Lower leg skin (tissue), 4 donors: ENCODE results near the gene SLC16A1. TPM values are rescaled to one million over a fixed set of nuclear protein-coding genes. Genes with fewer than 3 reads are reported as not detected.

Experiments used
- DNase-seq, 2 donors: peaks; one replicate each; pipeline ENCODE4 v3.0.0-alpha.2; 2019; ENCODE audit warnings: low spot score in 2 of 2
- H3K4me3 ChIP-seq: fragments of 200-600 bp; sonication (generic); 2 replicates; pipeline ENCODE4 v1.5.1; 2017; ENCODE audit warnings: mild to moderate bottlenecking, low read depth; ENCODE audit not compliant: poor library complexity, severe bottlenecking
- POLR2A ChIP-seq, 2 donors: fragments of 450-650 bp; IDR thresholded peaks; one replicate each; pipeline ENCODE4 v1.6.1; 2016 to 2017; ENCODE audit warnings: antibody characterized with exemption in 2 of 2, mild to moderate bottlenecking in 1 of 2, moderate library complexity in 1 of 2
- WGBS, 2 donors: methylation state at CpG; one replicate each; pipeline ENCODE4 v1.1.5; 2018; 5-methylcytosine and 5-hydroxymethylcytosine counted together
- intact Hi-C: fragments of 100-400 bp; cut with DNase I; formaldehyde crosslinking; loops from one replicate; pipeline ENCODE4 v1.15.0; 2023; ENCODE audit warnings: low total_unique reads
- total RNA-seq, 4 donors: library from RNA; depleted of rRNA; stranded (reverse); fragments of >200 nt; gene quantifications; one replicate each; pipeline ENCODE4 v1.1.0, GENCODE V29; 2016
- TF ChIP-seq, protein P1 (sequence below), 3 donors: fragments of 450-650 bp; IDR thresholded peaks; one replicate each; pipeline ENCODE4 v1.5.1; 2016; ENCODE audit warnings: antibody characterized with exemption in 3 of 3, mild to moderate bottlenecking in 3 of 3, moderate library complexity in 2 of 3

Gene SLC16A1
- total RNA-seq, 4 donors from 2014 or later, result 17.9 to 38.9 (median 31.1) TPM

DNA sequence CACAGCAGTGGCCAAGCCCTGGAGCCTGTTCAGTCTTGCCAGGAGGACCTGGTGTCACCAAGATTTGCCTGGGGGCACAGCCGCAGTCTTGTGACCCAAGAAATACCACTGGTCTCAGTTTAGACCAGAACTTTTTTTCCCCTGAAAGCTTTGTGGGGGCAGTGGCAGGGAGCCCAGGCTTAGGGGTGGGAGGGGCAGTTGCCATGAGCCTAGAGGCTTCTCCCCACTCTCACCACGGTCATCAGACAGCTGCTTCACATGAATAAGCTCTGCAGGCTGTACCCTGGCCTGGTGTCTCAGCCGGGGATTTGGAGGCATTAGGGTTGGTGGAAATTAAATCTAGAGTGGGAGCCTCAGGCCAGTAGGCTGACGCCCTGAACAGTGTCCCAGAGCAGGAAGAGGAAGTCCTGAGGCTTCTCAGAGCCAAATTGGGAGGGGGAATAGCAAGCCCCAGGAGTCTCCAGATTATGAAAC is 73.7 kb downstream of the SLC16A1 start:
- intact Hi-C loops, result loop anchor here (10.0 kb wide), 1 partner anchor 162 kb away; no protein-coding TSS in a partner anchor
- peak in 1 of 2 donors; percentile 75 for DNase-seq
- H3K4me3 ChIP-seq, result no peak overlapping the region
- WGBS, 2 donors, result 35 to 38% methylated on average over 4 of the region's 4 CpGs
- TF ChIP-seq, protein P1, sequence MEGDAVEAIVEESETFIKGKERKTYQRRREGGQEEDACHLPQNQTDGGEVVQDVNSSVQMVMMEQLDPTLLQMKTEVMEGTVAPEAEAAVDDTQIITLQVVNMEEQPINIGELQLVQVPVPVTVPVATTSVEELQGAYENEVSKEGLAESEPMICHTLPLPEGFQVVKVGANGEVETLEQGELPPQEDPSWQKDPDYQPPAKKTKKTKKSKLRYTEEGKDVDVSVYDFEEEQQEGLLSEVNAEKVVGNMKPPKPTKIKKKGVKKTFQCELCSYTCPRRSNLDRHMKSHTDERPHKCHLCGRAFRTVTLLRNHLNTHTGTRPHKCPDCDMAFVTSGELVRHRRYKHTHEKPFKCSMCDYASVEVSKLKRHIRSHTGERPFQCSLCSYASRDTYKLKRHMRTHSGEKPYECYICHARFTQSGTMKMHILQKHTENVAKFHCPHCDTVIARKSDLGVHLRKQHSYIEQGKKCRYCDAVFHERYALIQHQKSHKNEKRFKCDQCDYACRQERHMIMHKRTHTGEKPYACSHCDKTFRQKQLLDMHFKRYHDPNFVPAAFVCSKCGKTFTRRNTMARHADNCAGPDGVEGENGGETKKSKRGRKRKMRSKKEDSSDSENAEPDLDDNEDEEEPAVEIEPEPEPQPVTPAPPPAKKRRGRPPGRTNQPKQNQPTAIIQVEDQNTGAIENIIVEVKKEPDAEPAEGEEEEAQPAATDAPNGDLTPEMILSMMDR (IDR thresholded peaks at IDR 0.05), result no peak
- TF ChIP-seq POLR2A (IDR thresholded peaks at IDR 0.05), result no peak

DNA sequence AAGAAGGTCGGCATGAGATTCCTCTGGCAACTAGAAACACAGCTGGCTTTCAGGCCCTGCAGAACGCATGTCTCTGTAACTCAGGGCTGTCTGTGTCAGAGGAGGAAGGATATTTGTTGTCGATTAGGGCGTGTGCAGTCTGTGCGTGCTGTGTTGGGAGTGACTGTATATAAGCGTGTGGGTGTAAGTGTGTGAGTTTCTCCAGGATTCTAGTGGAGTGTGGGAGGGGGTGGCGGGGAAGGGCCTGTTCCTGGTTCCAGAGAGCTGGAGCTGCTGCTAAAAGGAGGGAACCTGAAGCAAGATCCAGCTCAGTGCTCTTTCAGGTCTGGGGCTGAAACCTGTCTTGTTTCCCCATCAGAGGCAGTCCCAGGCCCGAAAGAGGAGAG is 74.3 kb downstream of the SLC16A1 start:
- WGBS, 2 donors, result 37 to 48% methylated on average over 8 of the region's 8 CpGs

DNA sequence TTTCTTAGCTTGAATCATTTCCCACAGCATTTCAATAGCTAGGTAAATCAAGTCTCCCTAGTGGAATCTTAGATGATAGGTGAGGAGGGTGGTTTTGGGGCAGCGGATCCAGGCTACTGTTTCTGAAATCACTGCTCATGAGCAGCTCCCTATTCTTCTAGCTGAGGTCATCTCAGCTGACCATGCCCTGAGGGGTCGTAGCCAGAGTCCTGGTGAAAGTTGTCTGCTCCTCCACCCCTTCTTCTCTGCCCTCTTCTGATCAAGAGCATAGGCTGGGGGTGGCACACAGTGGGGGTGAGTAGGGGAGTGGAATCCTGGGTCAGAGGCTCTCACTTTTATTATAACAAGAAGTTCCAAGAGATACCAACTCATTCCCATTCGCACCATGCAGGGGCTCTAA is 76.2 kb downstream of the SLC16A1 start:
- TF ChIP-seq, protein P1 (IDR thresholded peaks at IDR 0.05), result no peak
- TF ChIP-seq POLR2A (IDR thresholded peaks at IDR 0.05), result no peak
- intact Hi-C loops, result loop anchor here (10.0 kb wide), 1 partner anchor 165 kb away; no protein-coding TSS in a partner anchor
- no peak overlapping the region for H3K4me3 ChIP-seq
- DNase-seq, result peak in 1 of 2 donors; percentile 68
- 86 to 92% methylated on average over 3 of the region's 3 CpGs for WGBS, 2 donors

More for the DNA sequence above, 74.3 kb downstream of the SLC16A1 start:
- TF ChIP-seq, protein P1 (IDR thresholded peaks at IDR 0.05), result no peak
- no peak for TF ChIP-seq POLR2A (IDR thresholded peaks at IDR 0.05)
- no peak overlapping the region for H3K4me3 ChIP-seq
- intact Hi-C loops, result loop anchor here (10.0 kb wide), 1 partner anchor 163 kb away; no protein-coding TSS in a partner anchor
- peak in 1 of 2 donors; percentile 80 for DNase-seq

DNA sequence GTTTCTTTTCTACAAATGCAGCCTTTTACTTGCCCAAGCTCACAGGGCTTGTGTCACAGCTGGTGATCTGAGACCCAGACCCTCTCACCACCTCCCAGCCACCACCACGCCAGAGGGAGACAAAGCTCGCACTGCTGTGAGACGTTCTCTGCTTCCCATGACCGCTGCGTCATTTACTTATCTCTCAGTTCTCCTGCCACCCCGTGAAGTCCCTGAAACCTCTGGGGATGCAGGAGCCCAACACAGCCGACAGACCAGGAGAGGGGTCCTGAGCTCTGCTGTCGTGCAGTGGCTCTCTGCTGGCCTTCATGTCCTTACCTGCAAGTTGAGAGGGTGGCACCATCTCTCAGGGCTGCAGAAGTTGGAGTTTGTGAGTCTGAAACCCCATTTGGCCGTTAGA is 77.7 kb downstream of the SLC16A1 start:
- no peak overlapping the region for H3K4me3 ChIP-seq
- 74 to 75% methylated on average over 9 of the region's 9 CpGs for WGBS, 2 donors
- peak in 1 of 2 donors; percentile 68 for DNase-seq
- TF ChIP-seq, protein P1 (IDR thresholded peaks at IDR 0.05), result no peak
- TF ChIP-seq POLR2A (IDR thresholded peaks at IDR 0.05), result no peak
- intact Hi-C loops, result no loop called here

DNA sequence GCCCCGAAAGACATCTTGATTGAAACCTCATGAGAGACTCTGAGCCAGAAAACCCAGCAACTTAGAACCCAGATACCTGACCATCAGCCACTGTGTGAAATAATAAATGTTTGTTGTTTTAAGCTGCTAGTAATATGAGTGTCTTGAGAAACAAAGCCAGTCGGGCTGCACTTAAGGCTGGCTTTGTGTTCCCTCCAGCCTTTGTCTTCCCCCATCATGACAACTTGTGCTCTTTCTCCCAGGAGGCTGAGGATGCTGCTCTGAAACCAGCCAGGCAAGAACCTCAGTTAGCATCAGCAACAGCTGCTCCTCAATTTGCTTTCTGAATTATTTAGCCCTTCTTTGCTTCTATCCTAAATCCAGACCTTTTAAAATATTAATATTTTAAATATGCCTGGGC is 78.2 kb downstream of the SLC16A1 start:
- H3K4me3 ChIP-seq, result no peak overlapping the region
- DNase-seq, result peak in 1 of 2 donors; percentile 62
- TF ChIP-seq, protein P1 (IDR thresholded peaks at IDR 0.05), result no peak
- TF ChIP-seq POLR2A (IDR thresholded peaks at IDR 0.05), result no peak
- intact Hi-C loops, result no loop called here
- 37 to 47% methylated on average over 2 of the region's 2 CpGs for WGBS, 2 donors

DNA sequence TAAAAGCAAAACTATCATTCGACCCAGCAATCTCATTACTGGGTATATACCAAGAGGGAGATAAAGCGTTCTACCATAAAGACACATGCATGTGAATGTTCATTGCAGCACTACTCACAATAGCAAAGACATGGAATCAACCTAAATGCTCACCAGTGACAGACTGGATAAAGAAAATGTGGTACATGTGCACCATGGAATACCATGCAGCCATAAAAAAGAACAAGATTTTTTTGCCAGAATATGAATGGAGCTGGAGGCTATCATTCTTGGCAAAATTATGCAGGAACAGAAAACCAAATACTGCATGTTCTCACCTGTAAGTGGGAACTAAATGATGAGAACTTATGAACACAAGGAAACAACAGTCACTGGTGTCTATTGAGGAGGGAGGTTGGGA is 79.7 kb downstream of the SLC16A1 start:
- intact Hi-C loops, result no loop called here
- H3K4me3 ChIP-seq, result no peak overlapping the region
- WGBS, 2 donors, result 80 to 93% methylated on average over 2 of the region's 2 CpGs
- no peak for DNase-seq
- TF ChIP-seq POLR2A (IDR thresholded peaks at IDR 0.05), result no peak
